Measurements from ENCODE around the gene YWHAG.

YWHAG gene

GRCh38 chr7:76369018-76369417 lies 10.2 kb upstream of the YWHAG start:
- TF ChIP-seq, protein P1, sequence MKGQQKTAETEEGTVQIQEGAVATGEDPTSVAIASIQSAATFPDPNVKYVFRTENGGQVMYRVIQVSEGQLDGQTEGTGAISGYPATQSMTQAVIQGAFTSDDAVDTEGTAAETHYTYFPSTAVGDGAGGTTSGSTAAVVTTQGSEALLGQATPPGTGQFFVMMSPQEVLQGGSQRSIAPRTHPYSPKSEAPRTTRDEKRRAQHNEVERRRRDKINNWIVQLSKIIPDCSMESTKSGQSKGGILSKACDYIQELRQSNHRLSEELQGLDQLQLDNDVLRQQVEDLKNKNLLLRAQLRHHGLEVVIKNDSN (IDR thresholded peaks at IDR 0.05): no peak
- no peak for TF ChIP-seq YY1 (IDR thresholded peaks at IDR 0.05; ENCODE audit: low read depth)
- no peak for TF ChIP-seq FOXM1 (IDR thresholded peaks at IDR 0.05; ENCODE audit: borderline replicate concordance, low read depth)
- TF ChIP-seq EGR1 (IDR thresholded peaks at IDR 0.05): no peak
- no peak for TF ChIP-seq ZBTB7A (IDR thresholded peaks at IDR 0.05; ENCODE audit: low read depth)
- no peak for TF ChIP-seq CREB1 (IDR thresholded peaks at IDR 0.05; ENCODE audit: low read depth)
- no peak for TF ChIP-seq TCF12 (IDR thresholded peaks at IDR 0.05; ENCODE audit: low read depth)
- no peak for TF ChIP-seq RAD21 (IDR thresholded peaks at IDR 0.05; ENCODE audit: low read depth)
- no peak for TF ChIP-seq CEBPB (IDR thresholded peaks at IDR 0.05)
- no peak for TF ChIP-seq TEAD4 (IDR thresholded peaks at IDR 0.05)
- no peak for TF ChIP-seq EP300 (IDR thresholded peaks at IDR 0.05; ENCODE audit: borderline replicate concordance)
- TF ChIP-seq, protein P2, sequence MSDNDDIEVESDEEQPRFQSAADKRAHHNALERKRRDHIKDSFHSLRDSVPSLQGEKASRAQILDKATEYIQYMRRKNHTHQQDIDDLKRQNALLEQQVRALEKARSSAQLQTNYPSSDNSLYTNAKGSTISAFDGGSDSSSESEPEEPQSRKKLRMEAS (IDR thresholded peaks at IDR 0.05): no peak
- no peak for TF ChIP-seq NFIC (IDR thresholded peaks at IDR 0.05)
- TF ChIP-seq, protein P3, sequence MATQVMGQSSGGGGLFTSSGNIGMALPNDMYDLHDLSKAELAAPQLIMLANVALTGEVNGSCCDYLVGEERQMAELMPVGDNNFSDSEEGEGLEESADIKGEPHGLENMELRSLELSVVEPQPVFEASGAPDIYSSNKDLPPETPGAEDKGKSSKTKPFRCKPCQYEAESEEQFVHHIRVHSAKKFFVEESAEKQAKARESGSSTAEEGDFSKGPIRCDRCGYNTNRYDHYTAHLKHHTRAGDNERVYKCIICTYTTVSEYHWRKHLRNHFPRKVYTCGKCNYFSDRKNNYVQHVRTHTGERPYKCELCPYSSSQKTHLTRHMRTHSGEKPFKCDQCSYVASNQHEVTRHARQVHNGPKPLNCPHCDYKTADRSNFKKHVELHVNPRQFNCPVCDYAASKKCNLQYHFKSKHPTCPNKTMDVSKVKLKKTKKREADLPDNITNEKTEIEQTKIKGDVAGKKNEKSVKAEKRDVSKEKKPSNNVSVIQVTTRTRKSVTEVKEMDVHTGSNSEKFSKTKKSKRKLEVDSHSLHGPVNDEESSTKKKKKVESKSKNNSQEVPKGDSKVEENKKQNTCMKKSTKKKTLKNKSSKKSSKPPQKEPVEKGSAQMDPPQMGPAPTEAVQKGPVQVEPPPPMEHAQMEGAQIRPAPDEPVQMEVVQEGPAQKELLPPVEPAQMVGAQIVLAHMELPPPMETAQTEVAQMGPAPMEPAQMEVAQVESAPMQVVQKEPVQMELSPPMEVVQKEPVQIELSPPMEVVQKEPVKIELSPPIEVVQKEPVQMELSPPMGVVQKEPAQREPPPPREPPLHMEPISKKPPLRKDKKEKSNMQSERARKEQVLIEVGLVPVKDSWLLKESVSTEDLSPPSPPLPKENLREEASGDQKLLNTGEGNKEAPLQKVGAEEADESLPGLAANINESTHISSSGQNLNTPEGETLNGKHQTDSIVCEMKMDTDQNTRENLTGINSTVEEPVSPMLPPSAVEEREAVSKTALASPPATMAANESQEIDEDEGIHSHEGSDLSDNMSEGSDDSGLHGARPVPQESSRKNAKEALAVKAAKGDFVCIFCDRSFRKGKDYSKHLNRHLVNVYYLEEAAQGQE (IDR thresholded peaks at IDR 0.05; ENCODE audit: low read depth): no peak
- no peak for TF ChIP-seq TAF1 (IDR thresholded peaks at IDR 0.05; ENCODE audit: low read depth)

- TF ChIP-seq NFIC (IDR thresholded peaks at IDR 0.05) (no peak), RAD21 (IDR thresholded peaks at IDR 0.05; ENCODE audit: low read depth) (no peak), EGR1 (IDR thresholded peaks at IDR 0.05) (no peak), EP300 (IDR thresholded peaks at IDR 0.05; ENCODE audit: borderline replicate concordance) (no peak), FOXM1 (IDR thresholded peaks at IDR 0.05; ENCODE audit: borderline replicate concordance, low read depth) (no peak), TEAD4 (IDR thresholded peaks at IDR 0.05) (no peak)
- TF ChIP-seq, protein P1 (IDR thresholded peaks at IDR 0.05): no peak
- TF ChIP-seq, protein P3 (IDR thresholded peaks at IDR 0.05; ENCODE audit: low read depth): no peak
Measured at GRCh38 chr7:76368190-76368589, 9.4 kb upstream of the YWHAG start.

GRCh38 chr7:76364198-76364584 lies 5.4 kb upstream of the YWHAG start:
- TF ChIP-seq TAF1 (IDR thresholded peaks at IDR 0.05; ENCODE audit: low read depth): no peak
- TF ChIP-seq FOXM1 (IDR thresholded peaks at IDR 0.05; ENCODE audit: borderline replicate concordance, low read depth): no peak
- TF ChIP-seq, protein P1 (IDR thresholded peaks at IDR 0.05): no peak
- no peak for TF ChIP-seq TCF12 (IDR thresholded peaks at IDR 0.05; ENCODE audit: low read depth)
- TF ChIP-seq CREB1 (IDR thresholded peaks at IDR 0.05; ENCODE audit: low read depth): no peak
- TF ChIP-seq YY1 (IDR thresholded peaks at IDR 0.05; ENCODE audit: low read depth): no peak
- TF ChIP-seq, protein P2 (IDR thresholded peaks at IDR 0.05): no peak
- TF ChIP-seq EP300 (IDR thresholded peaks at IDR 0.05; ENCODE audit: borderline replicate concordance): no peak

DNA sequence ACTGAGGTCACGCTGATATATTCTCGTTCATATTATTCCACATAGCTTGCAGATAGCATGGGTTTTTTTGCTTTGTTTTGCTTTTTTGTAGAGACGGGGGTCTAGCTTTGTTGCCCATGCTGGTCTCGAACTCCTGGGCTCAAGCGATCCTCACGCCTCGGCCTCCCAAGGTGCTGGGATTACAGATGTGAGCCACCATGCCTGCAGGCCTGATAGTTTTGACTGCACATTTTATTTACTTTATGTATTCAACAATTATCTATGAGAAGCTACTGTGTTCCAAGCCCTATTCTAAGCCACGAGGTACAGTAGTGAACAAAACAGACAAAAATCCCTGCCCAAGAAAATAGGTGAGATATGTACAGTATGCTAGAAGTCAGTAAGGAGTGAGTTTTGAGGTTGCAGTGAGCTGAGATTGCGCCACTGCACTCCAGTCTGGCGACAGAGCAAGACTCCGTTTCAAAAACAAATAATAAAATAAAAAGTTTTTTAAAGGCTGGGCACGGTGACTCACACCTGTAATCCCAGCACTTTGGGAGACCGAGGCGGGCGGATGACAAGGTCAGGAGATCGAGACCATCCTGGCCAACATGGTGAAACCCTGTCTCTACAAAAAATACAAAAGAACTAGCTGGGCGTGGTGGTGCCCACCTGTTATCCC lies 1.3 kb upstream of the YWHAG start:
- TF ChIP-seq TCF12 (IDR thresholded peaks at IDR 0.05; ENCODE audit: low read depth) (no peak), TAF1 (IDR thresholded peaks at IDR 0.05; ENCODE audit: low read depth) (no peak)
- TF ChIP-seq, protein P2 (IDR thresholded peaks at IDR 0.05): no peak
- TF ChIP-seq, protein P3 (IDR thresholded peaks at IDR 0.05; ENCODE audit: low read depth): no peak
